GM13977 (cell line): ENCODE data around the gene TMPRSS3.

Experiments
- DNase-seq: peaks from one replicate; pipeline ENCODE4 v3.0.0; 2012; ENCODE audit warnings: low spot score
- in situ Hi-C: fragments of 300-500 bp; cut with MboI; formaldehyde crosslinking; loops from one replicate; pipeline ENCODE4 v1.12.0; 2022; ENCODE audit warnings: low sequenced_read_pairs, low pct_unique_long_range_greater_than_20kb, mixed read lengths, inconsistent platforms; ENCODE audit not compliant: unreplicated experiment
- TF ChIP-seq, protein P1 (sequence below): IDR thresholded peaks from 2 replicates; pipeline ENCODE4 v1.5.1; 2012; ENCODE audit warnings: mild to moderate bottlenecking, control low read depth; ENCODE audit not compliant: insufficient read depth; ENCODE audit errors: extremely low read depth, missing control alignments

Gene TMPRSS3

GRCh38 chr21:42400525-42400924 is 4.7 kb upstream of the TMPRSS3 start:
- no peak for DNase-seq
- TF ChIP-seq, protein P1, sequence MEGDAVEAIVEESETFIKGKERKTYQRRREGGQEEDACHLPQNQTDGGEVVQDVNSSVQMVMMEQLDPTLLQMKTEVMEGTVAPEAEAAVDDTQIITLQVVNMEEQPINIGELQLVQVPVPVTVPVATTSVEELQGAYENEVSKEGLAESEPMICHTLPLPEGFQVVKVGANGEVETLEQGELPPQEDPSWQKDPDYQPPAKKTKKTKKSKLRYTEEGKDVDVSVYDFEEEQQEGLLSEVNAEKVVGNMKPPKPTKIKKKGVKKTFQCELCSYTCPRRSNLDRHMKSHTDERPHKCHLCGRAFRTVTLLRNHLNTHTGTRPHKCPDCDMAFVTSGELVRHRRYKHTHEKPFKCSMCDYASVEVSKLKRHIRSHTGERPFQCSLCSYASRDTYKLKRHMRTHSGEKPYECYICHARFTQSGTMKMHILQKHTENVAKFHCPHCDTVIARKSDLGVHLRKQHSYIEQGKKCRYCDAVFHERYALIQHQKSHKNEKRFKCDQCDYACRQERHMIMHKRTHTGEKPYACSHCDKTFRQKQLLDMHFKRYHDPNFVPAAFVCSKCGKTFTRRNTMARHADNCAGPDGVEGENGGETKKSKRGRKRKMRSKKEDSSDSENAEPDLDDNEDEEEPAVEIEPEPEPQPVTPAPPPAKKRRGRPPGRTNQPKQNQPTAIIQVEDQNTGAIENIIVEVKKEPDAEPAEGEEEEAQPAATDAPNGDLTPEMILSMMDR, result no peak
- in situ Hi-C loops, result no loop called here

DNA sequence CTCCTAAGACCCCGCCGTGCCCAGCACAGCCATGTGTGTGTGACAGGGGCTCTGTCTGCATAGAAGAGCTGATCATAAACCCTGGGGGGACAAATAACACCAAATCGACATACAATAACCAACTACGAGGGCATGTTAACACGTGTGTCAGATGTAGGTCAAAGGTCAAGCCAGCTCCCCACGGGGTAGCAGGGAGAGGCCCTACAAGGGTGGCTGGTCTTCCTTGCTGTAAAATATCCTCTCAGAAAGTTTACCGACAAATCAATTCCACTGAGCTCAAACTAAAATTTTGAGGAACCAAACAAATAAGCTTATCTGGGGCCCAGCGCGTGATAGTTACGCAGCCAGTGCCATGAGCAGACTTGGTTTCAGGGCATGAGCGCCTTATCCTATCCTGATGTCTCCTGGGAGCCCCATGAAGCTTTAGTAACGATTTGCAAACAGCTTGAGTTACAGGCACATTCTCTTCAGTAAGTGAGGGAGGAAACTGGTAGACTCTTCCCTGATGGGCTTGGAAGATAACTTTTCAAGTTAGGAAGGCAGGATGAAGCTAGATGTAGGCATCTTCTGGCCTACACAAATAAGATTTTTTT is 2.7 kb upstream of the TMPRSS3 start:
- TF ChIP-seq, protein P1, result no peak
- no peak for DNase-seq
- in situ Hi-C loops, result loop anchor here (10.0 kb wide), 1 partner anchor 46 kb away; no protein-coding TSS in a partner anchor

DNA sequence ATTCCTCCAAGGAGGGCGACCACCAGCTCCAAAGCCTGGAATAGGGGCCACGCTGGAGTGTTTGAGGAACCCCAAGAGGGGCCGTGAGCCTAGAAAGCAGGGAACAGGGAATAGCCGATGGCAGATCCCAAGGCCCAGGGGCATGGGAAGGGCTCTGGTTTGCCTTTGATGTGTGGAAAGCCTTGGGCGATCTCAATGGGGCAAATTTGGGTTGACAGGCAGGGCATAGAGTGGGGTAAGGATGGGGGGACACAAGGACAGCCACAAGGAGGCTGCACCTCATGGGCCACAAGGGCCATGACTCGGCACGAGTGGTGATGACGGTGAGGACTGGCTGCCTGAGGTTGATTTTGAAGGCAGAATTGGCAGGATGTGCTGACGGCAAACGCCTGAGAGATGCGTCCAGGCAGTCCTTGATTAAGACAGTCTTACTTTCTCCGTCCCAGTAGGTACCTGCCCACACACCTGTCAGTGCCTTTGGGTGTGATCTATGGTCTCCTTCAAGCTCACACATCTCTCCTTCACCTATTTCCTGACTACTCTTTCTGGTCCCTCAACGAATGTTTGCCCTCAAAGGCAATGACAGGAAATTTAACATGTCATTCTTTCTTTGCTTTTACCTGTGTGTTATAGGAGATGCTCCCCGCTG is 2.0 kb upstream of the TMPRSS3 start:
- TF ChIP-seq, protein P1, result no peak
- no peak for DNase-seq
- in situ Hi-C loops, result loop anchor here (10.0 kb wide), 1 partner anchor 47 kb away; no protein-coding TSS in a partner anchor

DNA sequence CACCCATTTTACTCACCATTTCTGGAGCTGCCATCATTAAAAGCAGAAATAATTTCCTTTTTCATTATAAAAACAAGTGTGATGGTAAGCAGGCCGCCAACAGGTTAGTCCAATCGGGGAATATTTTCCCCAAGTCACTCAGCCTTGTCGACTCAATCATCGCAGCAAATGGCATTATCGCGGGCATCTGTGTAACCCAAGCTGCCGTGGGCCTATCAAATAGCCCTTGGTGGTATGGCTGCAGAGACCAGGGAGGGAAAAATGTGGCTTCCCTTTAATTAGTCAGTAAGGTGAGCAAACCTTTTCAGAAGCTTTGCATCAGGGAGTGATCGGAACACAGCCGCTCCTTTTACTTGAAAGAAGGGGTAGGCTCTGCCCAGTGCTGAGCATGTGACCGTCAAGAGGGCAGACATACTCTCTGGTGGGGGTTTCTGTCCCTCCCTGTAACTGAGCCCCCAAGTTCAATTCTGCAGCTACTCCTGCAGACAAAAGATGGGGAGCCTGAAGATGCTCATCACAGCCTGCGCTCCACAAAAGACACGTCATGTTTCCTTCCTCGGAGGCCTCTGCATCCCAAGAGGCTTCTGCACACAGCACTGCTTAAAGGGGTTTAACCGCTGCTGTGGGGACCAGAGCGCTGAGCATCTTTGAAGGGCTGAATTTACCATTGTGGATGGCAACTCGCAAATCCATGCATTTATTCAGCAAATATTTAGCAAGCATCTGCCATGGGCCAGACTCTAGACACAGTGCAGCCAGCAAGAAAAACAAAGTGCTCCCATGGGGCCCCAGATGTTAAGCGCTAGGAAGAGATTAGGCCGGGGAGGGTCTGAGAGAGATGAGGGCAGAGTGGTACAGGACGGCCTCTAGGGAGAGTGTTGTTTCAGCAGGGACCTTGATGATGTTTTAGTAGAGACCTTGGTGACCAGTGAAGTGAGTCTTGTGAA is 1.2 kb upstream of the TMPRSS3 start:
- no peak for DNase-seq
- in situ Hi-C loops, result loop anchor here (10.0 kb wide), 1 partner anchor 48 kb away; no protein-coding TSS in a partner anchor
- TF ChIP-seq, protein P1, result no peak

DNA sequence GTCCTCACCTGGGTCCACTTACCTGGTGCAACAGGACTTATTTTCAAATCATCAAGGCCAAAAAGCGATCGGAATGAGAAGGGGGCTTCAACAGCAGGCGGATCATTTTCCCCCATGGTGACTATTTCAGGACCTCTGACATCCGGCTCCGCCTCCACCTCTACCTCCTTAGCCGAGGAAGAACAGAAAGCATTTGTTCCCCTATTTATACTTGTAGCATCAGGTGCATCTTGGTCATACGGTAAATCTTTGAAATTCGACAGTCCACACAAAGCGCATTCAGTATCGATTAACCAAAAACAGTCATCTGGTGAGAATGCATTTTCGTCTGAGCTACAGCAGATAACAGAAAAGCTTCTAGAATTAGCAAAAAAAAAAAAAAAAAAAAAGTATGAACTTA is 550 bp downstream of the TMPRSS3 start:
- DNase-seq, result no peak
- TF ChIP-seq, protein P1, result no peak
- in situ Hi-C loops, result loop anchor here (10.0 kb wide), 1 partner anchor 49 kb away; no protein-coding TSS in a partner anchor

GRCh38 chr21:42393443-42393950 is 2.4 kb downstream of the TMPRSS3 start:
- in situ Hi-C loops, result loop anchor here (10.0 kb wide), 1 partner anchor 51 kb away; no protein-coding TSS in a partner anchor
- TF ChIP-seq, protein P1, result no peak

More at GRCh38 chr21:42393443-42393950, 2.4 kb downstream of the TMPRSS3 start:
- no peak for DNase-seq
